ENCODE results near the gene APOBEC3B. TPM values are rescaled to one million over a fixed set of nuclear protein-coding genes. Genes with fewer than 3 reads are reported as not detected.

APOBEC3B gene
- total and polyA plus RNA-seq, 2 donors (not counting 3 experiments of a cell fraction or from before 2014, with no cell fraction given) = 10.3 to 19.9 TPM

GRCh38 chr22:38996105-38996504 is 14.0 kb downstream of the APOBEC3B start:
- H3K4me2 ChIP-seq (ENCODE audit: insufficient read depth, low read length) = no peak overlapping the region
- BruUV-seq (replicated peaks) = no TSS peak

More at GRCh38 chr22:38996105-38996504, 14.0 kb downstream of the APOBEC3B start:
- Histone ChIP-seq H4K20me1 (replicated peaks; ENCODE audit: control insufficient read depth, extremely low read depth, insufficient read depth, low read length) (no peaks in the 10 kb centered on the region), H2AFZ (ENCODE audit: low read depth, low read length) (no peak overlapping the region), H3K9me1 (replicated peaks; ENCODE audit: control insufficient read depth, extremely low read depth, insufficient read depth, low read length) (no peaks in the 10 kb centered on the region), H3K36me3 (ENCODE audit: control insufficient read depth in 2 of 2, extremely low read depth in 1 of 2, insufficient read depth in 2 of 2, low read length in 2 of 2) (no peaks in the 10 kb centered on the region), H3K27me3 (ENCODE audit: control insufficient read depth in 2 of 2, insufficient read depth in 2 of 2, low read length in 2 of 2) (peaks cover 0 to 6% of the 10 kb centered on the region in 2 experiments), H3K9me3 (replicated peaks; ENCODE audit: control insufficient read depth, insufficient read depth, low read length) (no peaks in the 10 kb centered on the region), H3K4me3 (replicated peaks in 1 of 3; ENCODE audit: insufficient read depth in 1 of 3, low read depth in 1 of 3, low read length in 3 of 3) (no peak overlapping the region), H3K9ac (replicated peaks; ENCODE audit: extremely low read depth, insufficient read depth, low read length) (no peak overlapping the region), H3K4me1 (ENCODE audit: control insufficient read depth, extremely low read depth, insufficient read depth, low read length) (no peaks in the 10 kb centered on the region), H3K79me2 (ENCODE audit: control insufficient read depth, insufficient read depth, low read length) (no peaks in the 10 kb centered on the region), H3K27ac (ENCODE audit: insufficient read depth, low read depth, low read length) (no peak overlapping the region)
- DNase-seq (ENCODE audit: low read depth, low spot score) = no peak
- TF ChIP-seq JUN (IDR thresholded peaks at IDR 0.05; ENCODE audit: borderline replicate concordance, insufficient read depth, insufficient read length, low read depth) = no peak
- TF ChIP-seq MYC (IDR thresholded peaks at IDR 0.05; ENCODE audit: low read depth, low read length) = no peak
- TF ChIP-seq POLR2AphosphoS5 (IDR thresholded peaks at IDR 0.05; ENCODE audit: insufficient read depth, low read depth, low read length) = no peak
- no peak for TF ChIP-seq CTCF (IDR thresholded peaks at IDR 0.05; ENCODE audit: extremely low read depth in 1 of 2, insufficient read depth in 1 of 2, low read depth in 1 of 2, low read length in 2 of 2)
- no peak for TF ChIP-seq FOS (IDR thresholded peaks at IDR 0.05; ENCODE audit: borderline replicate concordance, insufficient read depth, low read length)
- no peak for TF ChIP-seq MAX (IDR thresholded peaks at IDR 0.05; ENCODE audit: insufficient read depth, insufficient read length)
- TF ChIP-seq GATA2 (IDR thresholded peaks at IDR 0.05; ENCODE audit: insufficient read depth, insufficient read length, low read depth, low read length) = no peak
- no peak for TF ChIP-seq POLR2A (IDR thresholded peaks at IDR 0.05; ENCODE audit: low read depth, low read length)
- TF ChIP-seq EZH2 (IDR thresholded peaks at IDR 0.05; ENCODE audit: borderline replicate concordance, low read depth, low read length, severe bottlenecking) = no peak
- no peak for FAIRE-seq
- POLR2A ChIA-PET = no interaction called here
- dilution Hi-C loops (cut with MboI; ENCODE audit: extremely low pct_ligation_motif_present, low sequenced_read_pairs) (no loop called here), intact Hi-C loops (cut with micrococcal nuclease) (no loop called here)
- CTCF ChIA-PET = interaction anchor here (1.9 kb wide), 1 partner anchor 227 kb away, joined by 6 read pairs; no protein-coding TSS in a partner anchor
